Upper lobe of left lung (tissue), 4 donors: ENCODE data around the gene ATF1.

Experiments used
- EP300 ChIP-seq, 4 donors: sonication (generic); formaldehyde crosslinking; IDR thresholded peaks; one replicate each; pipeline ENCODE4 v1.5.1; 2017; ENCODE audit warnings: antibody characterized with exemption in 4 of 4, control low read depth in 2 of 4
- POLR2A ChIP-seq, 4 donors: fragments of 450-650 bp; IDR thresholded peaks; one replicate each; pipeline ENCODE4 v1.5.1; 2016 to 2017; ENCODE audit warnings: antibody characterized with exemption in 4 of 4, mild to moderate bottlenecking in 2 of 4
- TF ChIP-seq, protein P1 (sequence below), 6 experiments: fragments of 450-650 bp in 4 of 6; fragments of 200-600 bp in 2 of 6; sonication (generic) in 2 of 6; IDR thresholded peaks; one replicate each; pipeline ENCODE4 v1.5.1; 2016 to 2019; ENCODE audit warnings: antibody characterized with exemption in 6 of 6

DNA sequence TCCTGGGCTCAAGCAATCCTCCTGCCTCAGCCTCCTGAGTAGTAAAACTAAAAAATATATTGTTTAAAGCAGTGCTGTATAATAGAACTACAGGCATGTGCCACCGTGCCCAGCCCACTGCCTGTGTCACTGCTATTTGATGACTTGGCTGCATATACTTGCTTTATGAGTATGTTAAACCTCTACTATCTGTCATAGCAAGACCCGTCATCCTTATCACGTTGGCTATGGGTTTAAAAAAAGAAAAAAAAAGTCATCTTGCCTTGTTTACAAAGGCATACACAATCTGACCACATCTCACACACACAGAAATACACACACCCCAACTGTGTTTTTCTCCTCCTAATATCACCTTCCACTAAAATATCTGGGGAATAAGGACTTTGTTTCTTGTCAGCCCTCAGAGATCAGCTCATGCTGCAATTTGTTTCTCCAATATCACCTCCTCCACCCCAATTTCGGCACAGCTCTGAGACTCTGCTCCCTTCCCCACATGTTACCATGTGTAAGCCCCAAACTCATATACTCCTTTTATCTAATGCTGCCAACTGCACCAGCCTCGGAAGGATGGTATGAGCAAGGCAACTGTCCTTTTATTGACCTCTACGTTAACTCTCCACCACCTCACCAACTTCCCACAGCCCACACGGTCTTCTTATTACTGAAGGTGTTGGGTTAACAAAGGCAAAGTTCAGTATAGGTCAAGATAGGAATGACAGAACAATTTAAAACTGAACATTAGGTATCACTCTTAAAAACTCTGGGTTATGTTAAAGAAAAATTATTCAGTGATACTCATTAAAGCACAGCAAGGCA is 78.0 kb downstream of the ATF1 start:
- TF ChIP-seq POLR2A (IDR thresholded peaks at IDR 0.05), result no peak
- TF ChIP-seq, protein P1, sequence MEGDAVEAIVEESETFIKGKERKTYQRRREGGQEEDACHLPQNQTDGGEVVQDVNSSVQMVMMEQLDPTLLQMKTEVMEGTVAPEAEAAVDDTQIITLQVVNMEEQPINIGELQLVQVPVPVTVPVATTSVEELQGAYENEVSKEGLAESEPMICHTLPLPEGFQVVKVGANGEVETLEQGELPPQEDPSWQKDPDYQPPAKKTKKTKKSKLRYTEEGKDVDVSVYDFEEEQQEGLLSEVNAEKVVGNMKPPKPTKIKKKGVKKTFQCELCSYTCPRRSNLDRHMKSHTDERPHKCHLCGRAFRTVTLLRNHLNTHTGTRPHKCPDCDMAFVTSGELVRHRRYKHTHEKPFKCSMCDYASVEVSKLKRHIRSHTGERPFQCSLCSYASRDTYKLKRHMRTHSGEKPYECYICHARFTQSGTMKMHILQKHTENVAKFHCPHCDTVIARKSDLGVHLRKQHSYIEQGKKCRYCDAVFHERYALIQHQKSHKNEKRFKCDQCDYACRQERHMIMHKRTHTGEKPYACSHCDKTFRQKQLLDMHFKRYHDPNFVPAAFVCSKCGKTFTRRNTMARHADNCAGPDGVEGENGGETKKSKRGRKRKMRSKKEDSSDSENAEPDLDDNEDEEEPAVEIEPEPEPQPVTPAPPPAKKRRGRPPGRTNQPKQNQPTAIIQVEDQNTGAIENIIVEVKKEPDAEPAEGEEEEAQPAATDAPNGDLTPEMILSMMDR (IDR thresholded peaks at IDR 0.05), result no peak
- TF ChIP-seq EP300 (IDR thresholded peaks at IDR 0.05), result no peak
